Adrenal gland (tissue), 5 donors: ENCODE results near the gene DOK6.

Source experiments
- POLR2A ChIP-seq, 2 donors: fragments of 450-650 bp; IDR thresholded peaks; one replicate each; pipeline ENCODE4 v1.6.1; 2017; ENCODE audit warnings: antibody characterized with exemption in 2 of 2, mild to moderate bottlenecking in 2 of 2, moderate library complexity in 1 of 2
- TF ChIP-seq, protein P1 (sequence below), 6 experiments: fragments of 450-650 bp in 4 of 6; fragments of 200-600 bp in 2 of 6; sonication (generic) in 1 of 6; IDR thresholded peaks; 1 replicate in 5 of 6; 2 replicates in 1 of 6; pipeline versions ENCODE4 v1.5.1 to v1.8.0; 2016 to 2021; ENCODE audit warnings: antibody characterized with exemption in 6 of 6, mild to moderate bottlenecking in 2 of 6, moderate library complexity in 1 of 6
- donor health status: DM: no; HTN: no; CAD: no.

GRCh38 chr18:69622961-69623360 lies 222.3 kb downstream of the DOK6 start:
- TF ChIP-seq, protein P1, sequence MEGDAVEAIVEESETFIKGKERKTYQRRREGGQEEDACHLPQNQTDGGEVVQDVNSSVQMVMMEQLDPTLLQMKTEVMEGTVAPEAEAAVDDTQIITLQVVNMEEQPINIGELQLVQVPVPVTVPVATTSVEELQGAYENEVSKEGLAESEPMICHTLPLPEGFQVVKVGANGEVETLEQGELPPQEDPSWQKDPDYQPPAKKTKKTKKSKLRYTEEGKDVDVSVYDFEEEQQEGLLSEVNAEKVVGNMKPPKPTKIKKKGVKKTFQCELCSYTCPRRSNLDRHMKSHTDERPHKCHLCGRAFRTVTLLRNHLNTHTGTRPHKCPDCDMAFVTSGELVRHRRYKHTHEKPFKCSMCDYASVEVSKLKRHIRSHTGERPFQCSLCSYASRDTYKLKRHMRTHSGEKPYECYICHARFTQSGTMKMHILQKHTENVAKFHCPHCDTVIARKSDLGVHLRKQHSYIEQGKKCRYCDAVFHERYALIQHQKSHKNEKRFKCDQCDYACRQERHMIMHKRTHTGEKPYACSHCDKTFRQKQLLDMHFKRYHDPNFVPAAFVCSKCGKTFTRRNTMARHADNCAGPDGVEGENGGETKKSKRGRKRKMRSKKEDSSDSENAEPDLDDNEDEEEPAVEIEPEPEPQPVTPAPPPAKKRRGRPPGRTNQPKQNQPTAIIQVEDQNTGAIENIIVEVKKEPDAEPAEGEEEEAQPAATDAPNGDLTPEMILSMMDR (IDR thresholded peaks at IDR 0.05): no peak
- TF ChIP-seq POLR2A (IDR thresholded peaks at IDR 0.05): no peak
